GM18508 (cell line): Measurements from ENCODE around the gene IL4I1.

Experiments used
- ATAC-seq: cut with Tn5 transposase; IDR thresholded peaks from one replicate; pipeline ENCODE4 v1.9.1; 2021; ENCODE audit warnings: moderate number of reproducible peaks; ENCODE audit not compliant: insufficient read depth, unreplicated experiment

IL4I1 gene

GRCh38 chr19:49869009-49869483 lies 27.6 kb downstream of the IL4I1 start:
- peak; percentile 4 for ATAC-seq

- no peak for ATAC-seq
Measured at GRCh38 chr19:49866933-49867782, 29.5 kb downstream of the IL4I1 start, which contains the start of gene PNKP. TSS of gene PNKP (minus strand) at chr19:49867576. CDS start at chr19:49867204, 372 bp downstream.

- ATAC-seq, result no peak
Measured at GRCh38 chr19:49864890-49865289, 31.8 kb downstream of the IL4I1 start.

GRCh38 chr19:49863935-49864320 lies 32.8 kb downstream of the IL4I1 start:
- ATAC-seq, result no peak

- no peak for ATAC-seq
Measured at GRCh38 chr19:49863254-49863934, 33.3 kb downstream of the IL4I1 start.

GRCh38 chr19:49862391-49863253 lies 34.1 kb downstream of the IL4I1 start:
- ATAC-seq, result no peak

GRCh38 chr19:49861541-49862378 lies 34.9 kb downstream of the IL4I1 start:
- no peak for ATAC-seq

- ATAC-seq, result no peak
Measured at GRCh38 chr19:49861107-49861506, 35.6 kb downstream of the IL4I1 start.

GRCh38 chr19:49860336-49861102 lies 36.2 kb downstream of the IL4I1 start:
- ATAC-seq, result no peak

GRCh38 chr19:49859682-49860335 lies 36.9 kb downstream of the IL4I1 start:
- ATAC-seq, result no peak

- no peak for ATAC-seq
Measured at GRCh38 chr19:49858088-49858985, 38.4 kb downstream of the IL4I1 start.

GRCh38 chr19:49857838-49858087 lies 38.9 kb downstream of the IL4I1 start:
- ATAC-seq, result no peak

GRCh38 chr19:49857061-49857837 lies 39.4 kb downstream of the IL4I1 start:
- no peak for ATAC-seq

- ATAC-seq, result no peak
Measured at GRCh38 chr19:49856574-49857021, 40.1 kb downstream of the IL4I1 start.

- no peak for ATAC-seq
Measured at GRCh38 chr19:49855676-49856573, 40.8 kb downstream of the IL4I1 start.

GRCh38 chr19:49855277-49855675 lies 41.4 kb downstream of the IL4I1 start:
- ATAC-seq, result no peak
